ENCODE measurements around the gene ACSF3.

GRCh38 chr16:89047331-89048089 lies 46.1 kb upstream of the ACSF3 start:
- TF ChIP-seq CTCF (IDR thresholded peaks at IDR 0.05 in 4 of 5, conservative IDR thresholded peaks at IDR 0.05 in 1 of 5) = no peak
- no peak for TF ChIP-seq POLR2A (IDR thresholded peaks at IDR 0.05)

All from gastrocnemius medialis (tissue), 4 donors.